ENCODE results near the gene SHISAL1.
"Not testable (repeated sequence)": the region's sequence is repeated elsewhere in the genome, so short reads cannot be mapped to it uniquely, and the experiment has no call there.

Gene SHISAL1

GRCh38 chr22:44256556-44257485, 55.9 kb downstream of the SHISAL1 start:
- DNase-seq, result no peak

- DNase-seq, result no peak
Measured at GRCh38 chr22:44256085-44256484, 56.7 kb downstream of the SHISAL1 start.

GRCh38 chr22:44254811-44255210, 57.9 kb downstream of the SHISAL1 start:
- DNase-seq, result no peak

GRCh38 chr22:44249376-44250147, 63.2 kb downstream of the SHISAL1 start:
- no peak for DNase-seq

GRCh38 chr22:44248926-44249325, 63.8 kb downstream of the SHISAL1 start:
- DNase-seq, result no peak

- DNase-seq, result no peak
Measured at GRCh38 chr22:44247923-44248892, 64.5 kb downstream of the SHISAL1 start.

GRCh38 chr22:44247346-44247745, 65.4 kb downstream of the SHISAL1 start:
- no peak for DNase-seq

- no peak for DNase-seq
Measured at GRCh38 chr22:44246615-44247326, 66.0 kb downstream of the SHISAL1 start.

GRCh38 chr22:44245867-44246266, 66.9 kb downstream of the SHISAL1 start:
- no peak for DNase-seq

GRCh38 chr22:44245438-44245837, 67.3 kb downstream of the SHISAL1 start:
- DNase-seq, result no peak

- DNase-seq, result no peak
Measured at GRCh38 chr22:44244265-44244822, 68.4 kb downstream of the SHISAL1 start.

- no peak for DNase-seq
Measured at GRCh38 chr22:44243761-44244160, 69.0 kb downstream of the SHISAL1 start.

- DNase-seq, result no peak
Measured at GRCh38 chr22:44242946-44243724, 69.6 kb downstream of the SHISAL1 start.

GRCh38 chr22:44241121-44241520, 71.6 kb downstream of the SHISAL1 start:
- not testable (repeated sequence) for DNase-seq

- DNase-seq, result no peak
Measured at GRCh38 chr22:44237290-44237689, 75.5 kb downstream of the SHISAL1 start.

- not testable (repeated sequence) for DNase-seq
Measured at GRCh38 chr22:44234372-44234771, 78.4 kb downstream of the SHISAL1 start.

- no peak for DNase-seq
Measured at GRCh38 chr22:44231233-44231632, 81.5 kb downstream of the SHISAL1 start.

- DNase-seq, result no peak
Measured at GRCh38 chr22:44229809-44230208, 82.9 kb downstream of the SHISAL1 start.

GRCh38 chr22:44229331-44229730, 83.4 kb downstream of the SHISAL1 start:
- DNase-seq, result no peak

GRCh38 chr22:44225812-44226211, 86.9 kb downstream of the SHISAL1 start:
- DNase-seq, result no peak

Measured in activated CD4-positive, alpha-beta T cell treated with anti-CD3 and anti-CD28 coated beads for 1 hour (primary cell).